HepG2 (cell line): ENCODE results near the gene IQCN. TPM values are rescaled to one million over a fixed set of nuclear protein-coding genes. Genes with fewer than 3 reads are reported as not detected.
A peak's percentile ranks its signal among the peaks of the same experiment; 100 is the strongest.

Source experiments
- CREB3 ChIP-seq: sonication (generic); formaldehyde crosslinking; IDR thresholded peaks from 2 replicates; pipeline ENCODE4 v1.5.0; 2020; ENCODE audit warnings: missing genetic modification reagents
- FOSL1 ChIP-seq: sonication (generic); formaldehyde crosslinking; IDR thresholded peaks from 2 replicates; pipeline ENCODE4 v1.9.0; 2021; ENCODE audit warnings: missing genetic modification reagents, borderline replicate concordance
- FOSL2 ChIP-seq: sonication (generic); formaldehyde crosslinking; IDR thresholded peaks from 2 replicates; pipeline ENCODE4 v1.4.0; 2020; ENCODE audit warnings: missing genetic modification reagents
- HNF1A ChIP-seq, 2 experiments: sonication (generic) in 1 of 2; formaldehyde crosslinking in 1 of 2; IDR thresholded peaks; 2 replicates each; pipeline versions ENCODE4 v1.4.0 to v1.6.1; 2016 to 2020; ENCODE audit warnings: borderline replicate concordance in 1 of 2, low read depth in 1 of 2, mild to moderate bottlenecking in 1 of 2, missing genetic modification reagents in 1 of 2
- HNF4A ChIP-seq: sonication (generic); formaldehyde crosslinking; IDR thresholded peaks from 2 replicates; pipeline ENCODE4 v1.4.0; 2020; ENCODE audit warnings: missing genetic modification reagents
- HNRNPH1 ChIP-seq: fragments of 200-400 bp; formaldehyde crosslinking; optimal IDR thresholded peaks from 2 replicates; pipeline ENCODE3; 2017; ENCODE audit warnings: mild to moderate bottlenecking, low read depth, low read length
- JDP2 ChIP-seq: sonication (generic); formaldehyde crosslinking; IDR thresholded peaks from 2 replicates; pipeline ENCODE4 v1.8.1; 2022; ENCODE audit warnings: missing genetic modification reagents, borderline replicate concordance
- JUND ChIP-seq: sonication (generic); formaldehyde crosslinking; IDR thresholded peaks from 2 replicates; pipeline ENCODE4 v1.8.0; 2022; ENCODE audit warnings: mild to moderate bottlenecking, missing genetic modification reagents
- KDM2A ChIP-seq: sonication (generic); formaldehyde crosslinking; IDR thresholded peaks from 2 replicates; pipeline ENCODE4 v1.4.0; 2020; ENCODE audit warnings: low read depth, missing genetic modification reagents, borderline replicate concordance
- KDM5A ChIP-seq: fragments of 200-600 bp; sonication (generic); IDR thresholded peaks from 2 replicates; pipeline ENCODE4 v1.7.0; 2018; ENCODE audit warnings: antibody characterized with exemption, mild to moderate bottlenecking, low read length, borderline replicate concordance
- RBAK ChIP-seq: sonication (generic); formaldehyde crosslinking; IDR thresholded peaks from 2 replicates; pipeline ENCODE4 v1.5.1; 2020; ENCODE audit warnings: mild to moderate bottlenecking, missing genetic modification reagents
- SCMH1 ChIP-seq: sonication (generic); formaldehyde crosslinking; IDR thresholded peaks from 2 replicates; pipeline ENCODE4 v1.9.0; 2021; ENCODE audit warnings: missing genetic modification reagents, mild to moderate bottlenecking, borderline replicate concordance
- SIX1 ChIP-seq: sonication (generic); formaldehyde crosslinking; IDR thresholded peaks from 2 replicates; pipeline ENCODE4 v1.4.0; 2020; ENCODE audit warnings: missing genetic modification reagents, borderline replicate concordance
- TP53 ChIP-seq: sonication (generic); formaldehyde crosslinking; conservative IDR thresholded peaks from 2 replicates; pipeline ENCODE4 v1.4.0; 2020; ENCODE audit warnings: missing genetic modification reagents
- USF2 ChIP-seq, 2 experiments: sonication (generic) in 1 of 2; formaldehyde crosslinking in 1 of 2; IDR thresholded peaks; 2 replicates each; pipeline versions ENCODE4 v1.5.1 to v1.6.1; 2011 to 2020; ENCODE audit warnings: borderline replicate concordance in 1 of 2, low read depth in 1 of 2, low read length in 1 of 2, mild to moderate bottlenecking in 1 of 2, missing genetic modification reagents in 1 of 2, moderate library complexity in 1 of 2
- XRCC5 ChIP-seq: fragments of 200-400 bp; formaldehyde crosslinking; optimal IDR thresholded peaks from 2 replicates; pipeline ENCODE3; 2017; ENCODE audit warnings: mild to moderate bottlenecking, low read length
- YEATS2 ChIP-seq: sonication (generic); formaldehyde crosslinking; IDR thresholded peaks from 2 replicates; pipeline ENCODE4 v1.4.0; 2020; ENCODE audit warnings: missing genetic modification reagents, borderline replicate concordance
- ZBTB3 ChIP-seq: sonication (generic); formaldehyde crosslinking; IDR thresholded peaks from 2 replicates; pipeline ENCODE4 v1.4.0; 2020; ENCODE audit warnings: low read depth, mild to moderate bottlenecking, moderate library complexity, missing genetic modification reagents, borderline replicate concordance
- ZMYM3 ChIP-seq: sonication (generic); formaldehyde crosslinking; IDR thresholded peaks from 2 replicates; pipeline ENCODE4 v1.5.1; 2020; ENCODE audit warnings: mild to moderate bottlenecking, missing genetic modification reagents
- ZNF430 ChIP-seq: sonication (generic); formaldehyde crosslinking; IDR thresholded peaks from 2 replicates; pipeline ENCODE4 v1.9.0; 2021; ENCODE audit warnings: mild to moderate bottlenecking, missing genetic modification reagents
- ZNF549 ChIP-seq: sonication (generic); formaldehyde crosslinking; IDR thresholded peaks from 2 replicates; pipeline ENCODE4 v1.5.0; 2020; ENCODE audit warnings: missing genetic modification reagents
- ZNF652 ChIP-seq: IDR thresholded peaks from 2 replicates; pipeline ENCODE4 v1.6.1; 2016; ENCODE audit warnings: low read depth, borderline replicate concordance
- polyA plus RNA-seq, 8 experiments: library from polyadenylated mRNA; depleted of rRNA in 3 of 8; stranded (reverse) in 7 of 8; unstranded in 1 of 8; fragments of >200 nt; fragmentation: Illumina TruSeq in 4 of 8; extraction: Trizol in 4 of 8; gene quantifications; 2 replicates each; pipeline versions ENCODE4 v1.2.1 to v1.2.3, GENCODE V29; 2011 to 2016; ENCODE audit warnings: low read depth in 4 of 8, missing spikeins in 1 of 8, mixed read lengths in 1 of 8; ENCODE audit not compliant: insufficient read depth in 1 of 8
- total RNA-seq, 5 experiments: library from RNA; depleted of rRNA; stranded (reverse); fragments of >200 nt; fragmentation: Illumina TruSeq; extraction: Trizol; gene quantifications; 2 replicates each; pipeline ENCODE4 v1.2.3, GENCODE V29; 2016; ENCODE audit warnings: low read depth in 1 of 5

IQCN gene
- total and polyA plus RNA-seq, 2 of the 13 experiments (the other 11 are each of a cell fraction or from before 2014, with no cell fraction given), result 0.04 to 0.18 TPM

- no peak for TF ChIP-seq USF2 (IDR thresholded peaks at IDR 0.05; ENCODE audit: low read depth, low read length)
- no peak for TF ChIP-seq USF2 (CRISPR knock-in tag; IDR thresholded peaks at IDR 0.05; ENCODE audit: borderline replicate concordance)
- TF ChIP-seq JDP2, result no peak
- TF ChIP-seq HNF4A, result no peak
- TF ChIP-seq ZNF430, result 0 out of 2 replicates have a peak, but pooled peaks have one; percentile 38
- TF ChIP-seq SIX1 (CRISPR knock-in tag), result no peak
- peak; percentile 68 for TF ChIP-seq ZMYM3 (CRISPR knock-in tag)
- no peak for TF ChIP-seq RBAK
- TF ChIP-seq FOSL1 (CRISPR knock-in tag), result no peak
- no peak for TF ChIP-seq TP53 (CRISPR knock-in tag)
- no peak for TF ChIP-seq HNF1A (IDR thresholded peaks at IDR 0.05; ENCODE audit: low read depth)
- TF ChIP-seq HNF1A (CRISPR knock-in tag; IDR thresholded peaks at IDR 0.05; ENCODE audit: borderline replicate concordance), result 0 out of 2 replicates have a peak, but pooled peaks have one; percentile 5
- peak; percentile 86; the same call in 1 of the 2 replicates for TF ChIP-seq YEATS2 (CRISPR knock-in tag)
- no peak for TF ChIP-seq ZNF549
- TF ChIP-seq SCMH1 (CRISPR knock-in tag), result no peak
- peak; percentile 51; the same call in 1 of the 2 replicates for TF ChIP-seq KDM2A (CRISPR knock-in tag)
- TF ChIP-seq ZNF652 (CRISPR knock-in tag), result peak; percentile 98
- no peak for TF ChIP-seq CREB3 (CRISPR knock-in tag)
- TF ChIP-seq HNRNPH1, result no peak
- TF ChIP-seq KDM5A, result no peak
- TF ChIP-seq XRCC5, result no peak
- TF ChIP-seq ZBTB3 (CRISPR knock-in tag), result no peak
- TF ChIP-seq FOSL2, result no peak
- no peak for TF ChIP-seq JUND (CRISPR knock-in tag)
These were observed 49.5 kb downstream of the IQCN start (continued) for GRCh38 chr19:18224525-18225354.
